ENCODE results near the gene CFAP52.

DNA sequence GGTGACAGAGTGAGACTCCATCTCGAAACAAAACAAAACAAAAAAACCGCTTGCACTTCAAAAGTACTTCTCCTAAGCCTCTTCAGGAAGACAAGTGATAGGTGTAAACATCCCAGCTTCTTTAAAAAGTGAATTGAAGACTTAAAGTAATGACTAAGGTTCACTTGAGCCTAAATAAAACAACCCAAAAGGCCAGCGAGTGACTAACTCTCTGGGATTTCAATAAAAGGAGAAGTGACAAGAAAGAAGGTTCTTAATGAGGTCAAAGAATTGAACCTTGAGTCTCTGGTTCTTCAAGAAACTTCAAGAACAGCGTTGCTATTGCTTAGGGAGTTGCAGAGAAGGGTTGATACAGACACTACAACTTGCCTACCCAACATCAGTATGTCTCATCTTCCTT lies 43.0 kb upstream of the CFAP52 start:
- TF ChIP-seq, protein P1, sequence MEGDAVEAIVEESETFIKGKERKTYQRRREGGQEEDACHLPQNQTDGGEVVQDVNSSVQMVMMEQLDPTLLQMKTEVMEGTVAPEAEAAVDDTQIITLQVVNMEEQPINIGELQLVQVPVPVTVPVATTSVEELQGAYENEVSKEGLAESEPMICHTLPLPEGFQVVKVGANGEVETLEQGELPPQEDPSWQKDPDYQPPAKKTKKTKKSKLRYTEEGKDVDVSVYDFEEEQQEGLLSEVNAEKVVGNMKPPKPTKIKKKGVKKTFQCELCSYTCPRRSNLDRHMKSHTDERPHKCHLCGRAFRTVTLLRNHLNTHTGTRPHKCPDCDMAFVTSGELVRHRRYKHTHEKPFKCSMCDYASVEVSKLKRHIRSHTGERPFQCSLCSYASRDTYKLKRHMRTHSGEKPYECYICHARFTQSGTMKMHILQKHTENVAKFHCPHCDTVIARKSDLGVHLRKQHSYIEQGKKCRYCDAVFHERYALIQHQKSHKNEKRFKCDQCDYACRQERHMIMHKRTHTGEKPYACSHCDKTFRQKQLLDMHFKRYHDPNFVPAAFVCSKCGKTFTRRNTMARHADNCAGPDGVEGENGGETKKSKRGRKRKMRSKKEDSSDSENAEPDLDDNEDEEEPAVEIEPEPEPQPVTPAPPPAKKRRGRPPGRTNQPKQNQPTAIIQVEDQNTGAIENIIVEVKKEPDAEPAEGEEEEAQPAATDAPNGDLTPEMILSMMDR (IDR thresholded peaks at IDR 0.05) = no peak
- TF ChIP-seq EHMT2 (IDR thresholded peaks at IDR 0.05; ENCODE audit: low read depth) (no peak), EP300 (IDR thresholded peaks at IDR 0.05) (no peak), MAFK (IDR thresholded peaks at IDR 0.05; ENCODE audit: partially characterized antibody) (no peak), NR3C1 (IDR thresholded peaks at IDR 0.05) (no peak), JUN (IDR thresholded peaks at IDR 0.05) (no peak), POLR2A (IDR thresholded peaks at IDR 0.05; ENCODE audit: low read length) (no peak)

All from A549 (cell line).